ENCODE results near the gene ERBIN.

ERBIN gene

GRCh38 chr5:66001952-66002351, 75.6 kb downstream of the ERBIN start:
- no peak overlapping the region for H3K18ac ChIP-seq (ENCODE audit: low read length)
- no peak overlapping the region for H3K4me2 ChIP-seq (ENCODE audit: low read length)
- no peaks in the 10 kb centered on the region for H3K27me3 ChIP-seq (ENCODE audit: insufficient read depth, low read length)
- no peak overlapping the region for H3K4ac ChIP-seq (ENCODE audit: low read depth, low read length)
- H2AK5ac ChIP-seq (ENCODE audit: low read length) = no peak overlapping the region
- H3K9me3 ChIP-seq (ENCODE audit: insufficient read depth, low read depth, low read length) = no peaks in the 10 kb centered on the region
- H4K12ac ChIP-seq (ENCODE audit: low read depth, low read length) = no peak overlapping the region
- no peaks in the 10 kb centered on the region for H3K79me1 ChIP-seq (ENCODE audit: low read length)
- H3K14ac ChIP-seq (ENCODE audit: low read length) = no peak overlapping the region
- no peaks in the 10 kb centered on the region for H3K4me1 ChIP-seq (ENCODE audit: control insufficient read depth in 1 of 2, insufficient read depth in 2 of 2, low read length in 2 of 2)
- H3K79me2 ChIP-seq (ENCODE audit: control insufficient read depth, insufficient read depth, low read length, poor library complexity) = peaks cover 2% of the 10 kb centered on the region
- no peak overlapping the region for H3K27ac ChIP-seq (ENCODE audit: low read depth, low read length)
- H3K4me3 ChIP-seq (ENCODE audit: low read depth, low read length) = no peak overlapping the region
- no peak for DNase-seq
- H4K91ac ChIP-seq (ENCODE audit: low read depth, low read length) = no peak overlapping the region
- WGBS (ENCODE audit: extremely low coverage, insufficient coverage, insufficient read length) = no CpG with 5 or more reads among the region's 4 CpGs
- no peak overlapping the region for H2BK12ac ChIP-seq (ENCODE audit: low read length)
- H3K23ac ChIP-seq (ENCODE audit: low read length) = no peak overlapping the region
- H4K8ac ChIP-seq (ENCODE audit: low read depth, low read length) = no peak overlapping the region
- no peak overlapping the region for H3K9ac ChIP-seq (ENCODE audit: low read length)
- no peak overlapping the region for H2BK5ac ChIP-seq (ENCODE audit: low read depth, low read length, poor library complexity)
- no peak overlapping the region for H2AFZ ChIP-seq (ENCODE audit: insufficient read depth, low read length, poor library complexity)
- H3K36me3 ChIP-seq (ENCODE audit: control insufficient read depth in 1 of 2, insufficient read depth in 2 of 2, low read length in 2 of 2) = peaks cover 4 to 12% of the 10 kb centered on the region in 2 experiments
- H2BK120ac ChIP-seq (ENCODE audit: insufficient read depth, low read length, poor library complexity) = no peak overlapping the region

DNA sequence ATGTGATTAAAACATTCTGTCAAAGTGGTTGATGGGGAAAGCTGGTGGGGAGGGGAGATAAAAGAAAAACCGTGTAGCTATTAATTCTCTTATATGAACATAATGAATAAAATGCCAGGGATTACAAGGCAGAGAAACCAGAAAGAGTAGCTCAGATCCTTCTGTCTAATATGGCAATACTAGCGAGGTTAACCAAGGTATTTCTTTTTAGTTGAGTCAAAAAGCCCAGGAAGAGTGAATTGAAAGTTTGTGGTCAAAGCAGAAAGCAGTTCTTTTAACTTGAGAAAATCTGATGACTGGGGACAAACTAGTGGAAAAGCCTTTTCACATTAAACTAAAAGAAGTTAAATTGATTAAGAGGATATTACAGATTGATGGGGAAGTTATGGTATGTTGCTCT, 76.0 kb downstream of the ERBIN start:
- Histone ChIP-seq H3K36me3 (ENCODE audit: control insufficient read depth in 1 of 2, insufficient read depth in 2 of 2, low read length in 2 of 2) (peaks cover 4 to 12% of the 10 kb centered on the region in 2 experiments), H3K4ac (ENCODE audit: low read depth, low read length) (no peak overlapping the region), H4K8ac (ENCODE audit: low read depth, low read length) (no peak overlapping the region), H4K91ac (ENCODE audit: low read depth, low read length) (no peak overlapping the region), H3K4me3 (ENCODE audit: low read depth, low read length) (no peak overlapping the region), H2BK12ac (ENCODE audit: low read length) (no peak overlapping the region), H3K18ac (ENCODE audit: low read length) (no peak overlapping the region), H2AFZ (ENCODE audit: insufficient read depth, low read length, poor library complexity) (no peak overlapping the region), H3K9me3 (ENCODE audit: insufficient read depth, low read depth, low read length) (no peaks in the 10 kb centered on the region), H2BK120ac (ENCODE audit: insufficient read depth, low read length, poor library complexity) (no peak overlapping the region), H3K14ac (ENCODE audit: low read length) (no peak overlapping the region), H3K27ac (ENCODE audit: low read depth, low read length) (no peak overlapping the region), H3K23ac (ENCODE audit: low read length) (no peak overlapping the region), H3K27me3 (ENCODE audit: insufficient read depth, low read length) (no peaks in the 10 kb centered on the region), H3K79me2 (ENCODE audit: control insufficient read depth, insufficient read depth, low read length, poor library complexity) (peaks cover 2% of the 10 kb centered on the region), H4K12ac (ENCODE audit: low read depth, low read length) (no peak overlapping the region), H3K79me1 (ENCODE audit: low read length) (no peaks in the 10 kb centered on the region), H3K4me1 (ENCODE audit: control insufficient read depth in 1 of 2, insufficient read depth in 2 of 2, low read length in 2 of 2) (no peaks in the 10 kb centered on the region), H2BK5ac (ENCODE audit: low read depth, low read length, poor library complexity) (no peak overlapping the region), H2AK5ac (ENCODE audit: low read length) (no peak overlapping the region), H3K4me2 (ENCODE audit: low read length) (no peak overlapping the region), H3K9ac (ENCODE audit: low read length) (no peak overlapping the region)
- WGBS (ENCODE audit: extremely low coverage, insufficient coverage, insufficient read length) = no CpG with 5 or more reads among the region's 2 CpGs
- no peak for DNase-seq

- no peaks in the 10 kb centered on the region for H3K79me1 ChIP-seq (ENCODE audit: low read length)
- H2AK5ac ChIP-seq (ENCODE audit: low read length) = no peak overlapping the region
- no peaks in the 10 kb centered on the region for H3K27me3 ChIP-seq (ENCODE audit: insufficient read depth, low read length)
- H3K36me3 ChIP-seq (ENCODE audit: control insufficient read depth in 1 of 2, insufficient read depth in 2 of 2, low read length in 2 of 2) = peaks cover 2 to 11% of the 10 kb centered on the region in 2 experiments
- H3K4me2 ChIP-seq (ENCODE audit: low read length) = no peak overlapping the region
- H3K27ac ChIP-seq (ENCODE audit: low read depth, low read length) = no peak overlapping the region
- H2AFZ ChIP-seq (ENCODE audit: insufficient read depth, low read length, poor library complexity) = no peak overlapping the region
- H3K4ac ChIP-seq (ENCODE audit: low read depth, low read length) = no peak overlapping the region
- no peak overlapping the region for H3K23ac ChIP-seq (ENCODE audit: low read length)
- H3K79me2 ChIP-seq (ENCODE audit: control insufficient read depth, insufficient read depth, low read length, poor library complexity) = peaks cover 2% of the 10 kb centered on the region
- no peak overlapping the region for H2BK12ac ChIP-seq (ENCODE audit: low read length)
- no peaks in the 10 kb centered on the region for H3K4me1 ChIP-seq (ENCODE audit: control insufficient read depth in 1 of 2, insufficient read depth in 2 of 2, low read length in 2 of 2)
- DNase-seq = no peak
- H3K9ac ChIP-seq (ENCODE audit: low read length) = no peak overlapping the region
- H3K4me3 ChIP-seq (ENCODE audit: low read depth, low read length) = no peak overlapping the region
- H3K18ac ChIP-seq (ENCODE audit: low read length) = peak overlapping the region; percentile 62
- no peak overlapping the region for H4K8ac ChIP-seq (ENCODE audit: low read depth, low read length)
- no peak overlapping the region for H2BK120ac ChIP-seq (ENCODE audit: insufficient read depth, low read length, poor library complexity)
- 100% methylated on average over 4 of the region's 14 CpGs for WGBS (ENCODE audit: extremely low coverage, insufficient coverage, insufficient read length)
- no peak overlapping the region for H4K91ac ChIP-seq (ENCODE audit: low read depth, low read length)
- H2BK5ac ChIP-seq (ENCODE audit: low read depth, low read length, poor library complexity) = no peak overlapping the region
- H3K9me3 ChIP-seq (ENCODE audit: insufficient read depth, low read depth, low read length) = no peaks in the 10 kb centered on the region
- H3K14ac ChIP-seq (ENCODE audit: low read length) = no peak overlapping the region
- H4K12ac ChIP-seq (ENCODE audit: low read depth, low read length) = no peak overlapping the region
Measured at GRCh38 chr5:66004216-66004615, 77.8 kb downstream of the ERBIN start.

GRCh38 chr5:66009277-66009676, 82.9 kb downstream of the ERBIN start:
- Histone ChIP-seq H3K4ac (ENCODE audit: low read depth, low read length) (no peak overlapping the region), H3K4me1 (ENCODE audit: control insufficient read depth in 1 of 2, insufficient read depth in 2 of 2, low read length in 2 of 2) (no peaks in the 10 kb centered on the region), H3K79me2 (ENCODE audit: control insufficient read depth, insufficient read depth, low read length, poor library complexity) (peaks cover under 1% of the 10 kb centered on the region), H3K36me3 (ENCODE audit: control insufficient read depth in 1 of 2, insufficient read depth in 2 of 2, low read length in 2 of 2) (peaks cover 0 to 8% of the 10 kb centered on the region in 2 experiments), H3K27ac (ENCODE audit: low read depth, low read length) (no peak overlapping the region), H3K79me1 (ENCODE audit: low read length) (no peaks in the 10 kb centered on the region), H3K18ac (ENCODE audit: low read length) (no peak overlapping the region), H3K23ac (ENCODE audit: low read length) (no peak overlapping the region), H2BK12ac (ENCODE audit: low read length) (no peak overlapping the region), H2AFZ (ENCODE audit: insufficient read depth, low read length, poor library complexity) (no peak overlapping the region), H3K4me2 (ENCODE audit: low read length) (no peak overlapping the region), H3K14ac (ENCODE audit: low read length) (no peak overlapping the region), H2BK5ac (ENCODE audit: low read depth, low read length, poor library complexity) (no peak overlapping the region), H2AK5ac (ENCODE audit: low read length) (no peak overlapping the region), H3K27me3 (ENCODE audit: insufficient read depth, low read length) (no peaks in the 10 kb centered on the region), H4K8ac (ENCODE audit: low read depth, low read length) (no peak overlapping the region), H2BK120ac (ENCODE audit: insufficient read depth, low read length, poor library complexity) (no peak overlapping the region), H3K9me3 (ENCODE audit: insufficient read depth, low read depth, low read length) (no peaks in the 10 kb centered on the region), H3K9ac (ENCODE audit: low read length) (no peak overlapping the region), H4K91ac (ENCODE audit: low read depth, low read length) (no peak overlapping the region), H3K4me3 (ENCODE audit: low read depth, low read length) (no peak overlapping the region), H4K12ac (ENCODE audit: low read depth, low read length) (no peak overlapping the region)
- DNase-seq = no peak
- WGBS (ENCODE audit: extremely low coverage, insufficient coverage, insufficient read length) = no CpG with 5 or more reads among the region's 2 CpGs
